Heart left ventricle (tissue), 16 donors: Measurements from ENCODE around the gene ALDH3B2. TPM values are rescaled to one million over a fixed set of nuclear protein-coding genes. Genes with fewer than 3 reads are reported as not detected.
A peak's percentile ranks its signal among the peaks of the same experiment; 100 is the strongest.

ENCODE experiments used
- ATAC-seq, 4 donors: fragments of 200-7000 bp; cut with Tn5 transposase; one replicate each; pipeline ENCODE4 v1.9.1; 2020 to 2022; ENCODE audit warnings: moderate library complexity in 4 of 4, mild to moderate bottlenecking in 3 of 4, moderate number of reproducible peaks in 1 of 4
- DNase-seq, 5 donors: peaks; one replicate each; pipeline ENCODE4 v3.0.0-alpha.2; 2020
- H3K27ac ChIP-seq, 12 donors: fragments of 200-600 bp; sonication (generic) in 4 of 12; one replicate each; pipeline versions ENCODE4 v1.5.0 to v1.8.0; 2016 to 2022; ENCODE audit warnings: mild to moderate bottlenecking in 2 of 12
- H3K27me3 ChIP-seq, 9 donors: fragments of 200-600 bp; sonication (generic) in 2 of 9; one replicate each; pipeline versions ENCODE4 v1.5.1 to v1.8.0; 2016 to 2022; ENCODE audit warnings: mild to moderate bottlenecking in 3 of 9
- H3K36me3 ChIP-seq, 9 donors: fragments of 200-600 bp; sonication (generic) in 2 of 9; one replicate each; pipeline versions ENCODE4 v1.5.0 to v1.8.0; 2018 to 2022; ENCODE audit warnings: mild to moderate bottlenecking in 2 of 9
- H3K4me1 ChIP-seq, 12 donors: fragments of 200-600 bp; sonication (generic) in 4 of 12; one replicate each; pipeline versions ENCODE4 v1.5.0 to v1.8.0; 2016 to 2022; ENCODE audit warnings: mild to moderate bottlenecking in 3 of 12
- H3K4me3 ChIP-seq, 12 donors: fragments of 200-600 bp; sonication (generic) in 4 of 12; one replicate each; pipeline versions ENCODE4 v1.5.0 to v1.8.0; 2017 to 2022; ENCODE audit warnings: mild to moderate bottlenecking in 9 of 12, moderate library complexity in 4 of 12
- H3K9me3 ChIP-seq, 12 donors: fragments of 200-600 bp; sonication (generic) in 4 of 12; one replicate each; pipeline versions ENCODE4 v1.5.0 to v1.8.0; 2016 to 2022; ENCODE audit warnings: mild to moderate bottlenecking in 1 of 12
- CTCF ChIP-seq, 12 donors: fragments of 200-600 bp; sonication (generic) in 4 of 12; IDR thresholded peaks; one replicate each; pipeline versions ENCODE4 v1.5.0 to v1.8.0; 2018 to 2022; ENCODE audit warnings: antibody characterized with exemption in 12 of 12, mild to moderate bottlenecking in 5 of 12
- POLR2A ChIP-seq, 2 donors: fragments of 450-650 bp; IDR thresholded peaks; one replicate each; pipeline ENCODE4 v1.6.1; 2017; ENCODE audit warnings: antibody characterized with exemption in 2 of 2, mild to moderate bottlenecking in 2 of 2, moderate library complexity in 2 of 2
- WGBS, 4 donors: extraction: QIAGEN DNeasy Blood & Tissue Kit in 2 of 4; methylation state at CpG; one replicate each; pipeline versions ENCODE4 v1.1.5 to v1.1.7; 2013 to 2018; 5-methylcytosine and 5-hydroxymethylcytosine counted together
- intact Hi-C, 10 donors: fragments of 100-400 bp; cut with DNase I; formaldehyde crosslinking; loops; one replicate each; pipeline versions ENCODE4 v1.11.1 to v1.14.2; 2022
- polyA plus RNA-seq, 2 donors: library from polyadenylated mRNA; stranded (reverse); fragments of 200-250 nt; gene quantifications; one replicate each; pipeline ENCODE4 v1.2.3, GENCODE V29; 2013
- total RNA-seq, 9 donors: library from RNA; depleted of rRNA in 2 of 9; stranded (reverse); fragments of >200 nt in 2 of 9; fragmentation: NEBNext Ultra II Directional in 3 of 9; extraction: Animal tissue kit (Norgen Biotek cat#: 25700) in 3 of 9; gene quantifications; one replicate each; pipeline versions ENCODE4 v1.1.0 to v1.2.4, GENCODE V29; 2016 to 2023
- donor health status: ischemic (EF 13 %, LVEDD 7.1; RV severe dilation, severe dysfunction).
- donor health status: healthy with polysubstance abuse.
- donor health status: DM: no; HTN: yes; CAD: no.
- donor health status: DM: no; HTN: no; CAD: no.
- donor health status: ischemic (EF 25% LVEDD 6.9; RV normal size, moderate dysfunction).
- donor health status: ischemic (EF 25% LVEDD 5.7; RV mildly dilated, moderate dysfunction).
- donor health status: healthy.
- donor health status: DM: yes; HTN: yes; CAD: no.
- donor health status: ischemic (EF 35%, LVEDD 5.7; RV mildly dilated, moderate dysfunction).
- donor health status: nonischemic (EF 11% LVEDD 7.7; RV severe dilation, severe dysfunction).
- donor health status: DM: yes; HTN: yes; CAD: no.
- donor health status: PGD.
- donor health status: ischemic (EF 29% LVEDD 5.4; RV normal size, mild dysfunction).
- donor health status: nonischemic (EF 23%, LVEDD 6.1; RV moderate dilation, normal function).

ALDH3B2 gene
- total and polyA plus RNA-seq, 11 donors: not detected

GRCh38 chr11:67630943-67631331, 43.5 kb downstream of the ALDH3B2 start:
- intact Hi-C loops: loop anchor here in 2 of 10 donors (1.0 to 10.0 kb wide), 3 partner anchors 48 to 174 kb away; partner anchors contain the start of gene GSTP1 (in 1 of the 2)
- ATAC-seq (no peak), DNase-seq (no peak)
- TF ChIP-seq POLR2A (IDR thresholded peaks at IDR 0.05): no peak
- TF ChIP-seq CTCF (IDR thresholded peaks at IDR 0.05): peak in 1 of 12 donors; percentile 24
- H3K27ac ChIP-seq: peak overlapping the region; percentile 20 to 98 (median 92)
- no peaks in the 10 kb centered on the region for H3K9me3 ChIP-seq
- H3K27me3 ChIP-seq: no peaks in the 10 kb centered on the region
- H3K4me1 ChIP-seq: peaks cover 0 to 32% (median 14%) of the 10 kb centered on the region in 12 donors
- WGBS, 4 donors: 57 to 63% (median 60%) methylated on average over 16 of the region's 16 CpGs
- no peaks in the 10 kb centered on the region for H3K36me3 ChIP-seq
- peak overlapping the region; percentile 15 to 82 (median 66) for H3K4me3 ChIP-seq

GRCh38 chr11:67630228-67630942, 44.0 kb downstream of the ALDH3B2 start:
- no peaks in the 10 kb centered on the region for H3K9me3 ChIP-seq
- peak; percentile 99 for DNase-seq
- TF ChIP-seq CTCF (IDR thresholded peaks at IDR 0.05): peak; percentile 52 to 82 (median 66)
- TF ChIP-seq POLR2A (IDR thresholded peaks at IDR 0.05): peak in 1 of 2 donors; percentile 89
- ATAC-seq: peak; percentile 89 to 92 (median 91)
- H3K4me3 ChIP-seq: peak overlapping the region; percentile 15 to 82 (median 66)
- intact Hi-C loops: loop anchor here in 2 of 10 donors (1.0 to 10.0 kb wide), 3 partner anchors 47 to 174 kb away; partner anchors contain the start of gene GSTP1 (in 1 of the 2)
- H3K4me1 ChIP-seq: peaks cover 0 to 32% (median 14%) of the 10 kb centered on the region in 12 donors
- 1 to 3% (median 2%) methylated on average over 29 to 70 of the region's 70 CpGs for WGBS, 4 donors
- no peaks in the 10 kb centered on the region for H3K27me3 ChIP-seq
- peak overlapping the region; percentile 58 to 98 (median 92) for H3K27ac ChIP-seq
- H3K36me3 ChIP-seq: no peaks in the 10 kb centered on the region

- ATAC-seq (peak; percentile 29 to 75 (median 57)), DNase-seq (peak; percentile 79 to 93 (median 87))
- Histone ChIP-seq H3K36me3 (no peaks in the 10 kb centered on the region), H3K27ac (peak within 1 kb of the TSS; percentile 58 to 98 (median 92)), H3K4me1 (peaks cover 0 to 32% (median 14%) of the 10 kb centered on the region in 12 donors), H3K27me3 (no peaks in the 10 kb centered on the region), H3K4me3 (peak within 1 kb of the TSS; percentile 51 to 82 (median 66)), H3K9me3 (no peaks in the 10 kb centered on the region)
- intact Hi-C loops: loop anchor here in 2 of 10 donors (1.0 to 10.0 kb wide), 4 partner anchors 29 to 175 kb away; partner anchors contain the start of gene GSTP1 (in 1 of the 2)
- peak in 1 of 2 donors; percentile 70 for TF ChIP-seq POLR2A (IDR thresholded peaks at IDR 0.05)
- peak; percentile 79 to 96 (median 88) for TF ChIP-seq CTCF (IDR thresholded peaks at IDR 0.05)
- 0 to 1% (median 0%) methylated on average over 10 to 102 of the region's 102 CpGs for WGBS, 4 donors
Measured at GRCh38 chr11:67629386-67630227, 44.8 kb downstream of the ALDH3B2 start, which contains the start of gene NUDT8. Gene NUDT8 (minus strand): TSS chr11:67629937. CDS start chr11:67629911, 26 bp downstream.
